Sigmoid colon (tissue), 3 donors: ENCODE data around the gene TMEM240.

Experiments used
- POLR2A ChIP-seq, 2 donors: fragments of 450-650 bp; IDR thresholded peaks; one replicate each; pipeline ENCODE4 v1.6.1; 2016; ENCODE audit warnings: antibody characterized with exemption in 2 of 2, mild to moderate bottlenecking in 2 of 2, moderate library complexity in 2 of 2
- TF ChIP-seq, protein P1 (sequence below), 4 experiments: fragments of 450-650 bp in 3 of 4; fragments of 200-600 bp in 1 of 4; IDR thresholded peaks; one replicate each; pipeline ENCODE4 v1.5.1; 2016 to 2019; ENCODE audit warnings: antibody characterized with exemption in 4 of 4, mild to moderate bottlenecking in 3 of 4, moderate library complexity in 2 of 4

DNA sequence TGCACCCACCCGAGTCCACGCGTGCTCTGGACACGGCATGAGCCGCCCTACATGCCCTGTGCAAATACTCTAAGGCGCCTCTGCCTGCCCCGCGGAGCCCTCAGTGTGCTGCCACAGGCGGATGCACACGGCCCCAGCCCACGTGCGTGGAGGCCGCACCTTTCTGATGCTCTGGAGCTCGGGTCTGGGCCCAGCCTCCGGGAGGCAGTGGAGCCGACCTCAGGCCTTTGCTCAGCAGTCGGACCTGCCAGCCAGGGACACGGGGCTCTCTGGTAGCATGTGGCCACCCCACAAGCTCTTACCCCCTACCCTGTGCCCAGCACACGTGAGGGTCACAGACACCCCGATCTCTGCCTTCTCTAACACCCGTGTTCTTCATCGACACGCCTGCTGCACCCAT is 2.1 kb downstream of the TMEM240 start:
- TF ChIP-seq, protein P1, sequence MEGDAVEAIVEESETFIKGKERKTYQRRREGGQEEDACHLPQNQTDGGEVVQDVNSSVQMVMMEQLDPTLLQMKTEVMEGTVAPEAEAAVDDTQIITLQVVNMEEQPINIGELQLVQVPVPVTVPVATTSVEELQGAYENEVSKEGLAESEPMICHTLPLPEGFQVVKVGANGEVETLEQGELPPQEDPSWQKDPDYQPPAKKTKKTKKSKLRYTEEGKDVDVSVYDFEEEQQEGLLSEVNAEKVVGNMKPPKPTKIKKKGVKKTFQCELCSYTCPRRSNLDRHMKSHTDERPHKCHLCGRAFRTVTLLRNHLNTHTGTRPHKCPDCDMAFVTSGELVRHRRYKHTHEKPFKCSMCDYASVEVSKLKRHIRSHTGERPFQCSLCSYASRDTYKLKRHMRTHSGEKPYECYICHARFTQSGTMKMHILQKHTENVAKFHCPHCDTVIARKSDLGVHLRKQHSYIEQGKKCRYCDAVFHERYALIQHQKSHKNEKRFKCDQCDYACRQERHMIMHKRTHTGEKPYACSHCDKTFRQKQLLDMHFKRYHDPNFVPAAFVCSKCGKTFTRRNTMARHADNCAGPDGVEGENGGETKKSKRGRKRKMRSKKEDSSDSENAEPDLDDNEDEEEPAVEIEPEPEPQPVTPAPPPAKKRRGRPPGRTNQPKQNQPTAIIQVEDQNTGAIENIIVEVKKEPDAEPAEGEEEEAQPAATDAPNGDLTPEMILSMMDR (IDR thresholded peaks at IDR 0.05), result no peak
- no peak for TF ChIP-seq POLR2A (IDR thresholded peaks at IDR 0.05)
